ENCODE data around the gene ZBTB44.

Gene ZBTB44

GRCh38 chr11:130220311-130221035 is 94.2 kb downstream of the ZBTB44 start:
- no peak; the same call in 2 of the 3 replicates for ATAC-seq
- TF ChIP-seq CREB5 (CRISPR knock-in tag; IDR thresholded peaks at IDR 0.05; ENCODE audit: low read depth) (no peak), ISL1 (CRISPR knock-in tag; IDR thresholded peaks at IDR 0.05) (no peak), CSDC2 (CRISPR knock-in tag; IDR thresholded peaks at IDR 0.05) (no peak), PATZ1 (CRISPR knock-in tag; IDR thresholded peaks at IDR 0.05; ENCODE audit: borderline replicate concordance) (no peak)

- no peak for TF ChIP-seq CSRNP3 (CRISPR knock-in tag; IDR thresholded peaks at IDR 0.05)
- TF ChIP-seq ESRRG (CRISPR knock-in tag; IDR thresholded peaks at IDR 0.05) = no peak
- no peak for TF ChIP-seq TOX (CRISPR knock-in tag; IDR thresholded peaks at IDR 0.05; ENCODE audit: borderline replicate concordance)
- no peak for TF ChIP-seq ARNTL (CRISPR knock-in tag; IDR thresholded peaks at IDR 0.05; ENCODE audit: borderline replicate concordance, low read depth)
- no peak for TF ChIP-seq TSHZ2 (CRISPR knock-in tag; IDR thresholded peaks at IDR 0.05)
- TF ChIP-seq ZNF8 (CRISPR knock-in tag; IDR thresholded peaks at IDR 0.05) = no peak
- TF ChIP-seq ZFP3 (CRISPR knock-in tag; IDR thresholded peaks at IDR 0.05) = no peak
- no peak for ATAC-seq
These were observed 95.6 kb downstream of the ZBTB44 start for GRCh38 chr11:130219148-130219547.

- no peak for ATAC-seq
- TF ChIP-seq RARB (CRISPR knock-in tag; IDR thresholded peaks at IDR 0.05) (no peak), ZNF8 (CRISPR knock-in tag; IDR thresholded peaks at IDR 0.05) (no peak), OSR1 (CRISPR knock-in tag; IDR thresholded peaks at IDR 0.05) (no peak), GLIS3 (CRISPR knock-in tag; IDR thresholded peaks at IDR 0.05) (no peak), TOX (CRISPR knock-in tag; IDR thresholded peaks at IDR 0.05; ENCODE audit: borderline replicate concordance) (no peak), CSDC2 (CRISPR knock-in tag; IDR thresholded peaks at IDR 0.05) (no peak), ZFP3 (CRISPR knock-in tag; IDR thresholded peaks at IDR 0.05) (no peak), TSHZ2 (CRISPR knock-in tag; IDR thresholded peaks at IDR 0.05) (no peak), TCF4 (CRISPR knock-in tag; IDR thresholded peaks at IDR 0.05; ENCODE audit: borderline replicate concordance) (no peak), ZC3H10 (CRISPR knock-in tag; IDR thresholded peaks at IDR 0.05) (no peak), PATZ1 (CRISPR knock-in tag; IDR thresholded peaks at IDR 0.05; ENCODE audit: borderline replicate concordance) (no peak), ZNF565 (CRISPR knock-in tag; conservative IDR thresholded peaks at IDR 0.05; ENCODE audit: low read depth) (no peak), CREB5 (CRISPR knock-in tag; IDR thresholded peaks at IDR 0.05; ENCODE audit: low read depth) (no peak), ISL1 (CRISPR knock-in tag; IDR thresholded peaks at IDR 0.05) (no peak), ZNF70 (CRISPR knock-in tag; IDR thresholded peaks at IDR 0.05) (no peak), POU6F1 (CRISPR knock-in tag; IDR thresholded peaks at IDR 0.05; ENCODE audit: borderline replicate concordance, low read depth) (no peak), ARNTL (CRISPR knock-in tag; IDR thresholded peaks at IDR 0.05; ENCODE audit: borderline replicate concordance, low read depth) (no peak), SNAI2 (CRISPR knock-in tag; IDR thresholded peaks at IDR 0.05) (no peak)
These were observed 96.1 kb downstream of the ZBTB44 start for GRCh38 chr11:130218501-130219070.
